ENCODE data around the gene USP48. TPM values are rescaled to one million over a fixed set of nuclear protein-coding genes. Genes with fewer than 3 reads are reported as not detected.

USP48 gene
- total and polyA plus RNA-seq, 2 of the 4 experiments (the other 2 are of a cell fraction), result 24.7 to 25.0 TPM

GRCh38 chr1:21830792-21831453, 48.0 kb upstream of the USP48 start:
- H4K20me1 ChIP-seq (ENCODE audit: insufficient read depth, low read length), result no peaks in the 10 kb centered on the region; the same call in 1 of the 2 replicates
- no peak overlapping the region for H4K8ac ChIP-seq (ENCODE audit: low read depth in 2 of 2, low read length in 2 of 2)
- ATAC-seq (ENCODE audit: low read depth), result no peak
- H3K56ac ChIP-seq (ENCODE audit: extremely low read depth, insufficient read depth, low read length), result no peak overlapping the region
- CTCF ChIA-PET, result no interaction called here
- 95% methylated on average over 14 of the region's 23 CpGs; no CpG with 5 or more reads in 1 of the 2 experiments for whole genome bisulfite sequencing, 2 experiments (ENCODE audit: extremely low coverage in 2 of 2, insufficient read length in 1 of 2)
- H3K4me2 ChIP-seq (ENCODE audit: low read depth, low read length), result no peak overlapping the region
- no peaks in the 10 kb centered on the region for H3K27me3 ChIP-seq (ENCODE audit: control insufficient read depth, insufficient read depth, low read length)
- TF ChIP-seq RFX5 (IDR thresholded peaks at IDR 0.05; ENCODE audit: low read depth, low read length) (no peak), MAZ (IDR thresholded peaks at IDR 0.05; ENCODE audit: borderline replicate concordance, low read depth, low read length) (no peak), POLR2A (IDR thresholded peaks at IDR 0.05; ENCODE audit: low read depth, low read length) (no peak), NFE2L2 (IDR thresholded peaks at IDR 0.05; ENCODE audit: low read depth, low read length) (no peak), MXI1 (IDR thresholded peaks at IDR 0.05; ENCODE audit: borderline replicate concordance, low read depth, low read length) (no peak), CEBPB (IDR thresholded peaks at IDR 0.05; ENCODE audit: low read depth, low read length) (no peak), BHLHE40 (IDR thresholded peaks at IDR 0.05; ENCODE audit: low read depth, low read length) (no peak), RAD21 (IDR thresholded peaks at IDR 0.05; ENCODE audit: low read length) (no peak), FOS (IDR thresholded peaks at IDR 0.05; ENCODE audit: low read depth, low read length) (no peak), RCOR1 (IDR thresholded peaks at IDR 0.05; ENCODE audit: insufficient replicate concordance, low read length) (no peak), USF2 (IDR thresholded peaks at IDR 0.05; ENCODE audit: low read depth, low read length) (no peak)
- H3K4me1 ChIP-seq (ENCODE audit: control insufficient read depth, insufficient read depth, low read length), result no peaks in the 10 kb centered on the region
- no peak overlapping the region for H2AFZ ChIP-seq (replicated peaks; ENCODE audit: low read length, poor library complexity)
- BruUV-seq (replicated peaks), result no TSS peak
- no peak overlapping the region for H3K4me3 ChIP-seq (ENCODE audit: insufficient read depth, low read depth, low read length)
- H3K9ac ChIP-seq (ENCODE audit: low read depth, low read length), result no peak overlapping the region
- POLR2A ChIA-PET (ENCODE audit: unreplicated experiment), result no interaction called here
- no peak for DNase-seq
- no peak overlapping the region for H3K14ac ChIP-seq (replicated peaks; ENCODE audit: low read depth, low read length)
- H2AK5ac ChIP-seq (ENCODE audit: low read depth, low read length), result no peak overlapping the region
- H3K9me3 ChIP-seq (ENCODE audit: control insufficient read depth, insufficient read depth, low read length), result peaks cover 9% of the 10 kb centered on the region; the same call in 1 of the 2 replicates
- H2BK120ac ChIP-seq (ENCODE audit: low read depth, low read length), result no peak overlapping the region
- dilution Hi-C loops (cut with HindIII; ENCODE audit: low sequenced_read_pairs, unreplicated experiment), result no loop called here
- H3K4ac ChIP-seq (ENCODE audit: low read depth, low read length), result no peak overlapping the region
- intact Hi-C loops (cut with micrococcal nuclease), result no loop called here
- no peak overlapping the region for H2BK20ac ChIP-seq (ENCODE audit: low read depth, low read length)
- H3K27ac ChIP-seq (ENCODE audit: insufficient read depth, low read length), result no peak overlapping the region
- H3K23ac ChIP-seq (ENCODE audit: low read depth, low read length), result no peak overlapping the region
- no peaks in the 10 kb centered on the region for H3K79me1 ChIP-seq (ENCODE audit: low read depth in 1 of 2, low read length in 2 of 2)
- H4K5ac ChIP-seq (ENCODE audit: low read depth, low read length), result no peak overlapping the region
- H3K18ac ChIP-seq (ENCODE audit: low read depth, low read length), result no peak overlapping the region
- H2BK15ac ChIP-seq (ENCODE audit: low read depth, low read length), result no peak overlapping the region
- peaks cover 80% of the 10 kb centered on the region for H3K36me3 ChIP-seq (ENCODE audit: control insufficient read depth, insufficient read depth, low read length)
- no peak overlapping the region for H4K91ac ChIP-seq (ENCODE audit: insufficient read depth, low read depth, low read length)
- no peaks in the 10 kb centered on the region for H3K9me1 ChIP-seq (ENCODE audit: insufficient read depth, low read length)
- in situ Hi-C loops (cut with MboI; ENCODE audit: low sequenced_read_pairs), result no loop called here
- H2BK5ac ChIP-seq (ENCODE audit: low read depth, low read length, poor library complexity, severe bottlenecking), result no peak overlapping the region
- peak overlapping the region; percentile 44 for H2AK9ac ChIP-seq (replicated peaks; ENCODE audit: low read depth, low read length, poor library complexity)

Measured in IMR-90 (cell line).